Vagina (tissue), 2 donors: ENCODE measurements around the gene CNTN5. TPM values are rescaled to one million over a fixed set of nuclear protein-coding genes. Genes with fewer than 3 reads are reported as not detected.

Experiments
- DNase-seq, 2 donors: peaks; one replicate each; pipeline ENCODE4 v3.0.0-alpha.2; 2017; ENCODE audit errors: extremely low spot score in 2 of 2
- H3K27ac ChIP-seq: fragments of 200-600 bp; sonication (generic); one replicate; pipeline ENCODE4 v1.5.1; 2019
- H3K27me3 ChIP-seq: fragments of 200-600 bp; sonication (generic); one replicate; pipeline ENCODE4 v1.5.1; 2019
- H3K36me3 ChIP-seq, 2 donors: fragments of 200-600 bp; sonication (generic); one replicate each; pipeline ENCODE4 v1.5.1; 2017 to 2019
- H3K4me1 ChIP-seq: fragments of 200-600 bp; sonication (generic); one replicate; pipeline ENCODE4 v1.5.1; 2019
- H3K4me3 ChIP-seq, 2 donors: fragments of 200-600 bp; sonication (generic); 1 replicate in 1 of 2; 2 replicates in 1 of 2; pipeline ENCODE4 v1.5.1; 2016 to 2019
- H3K9me3 ChIP-seq: fragments of 200-600 bp; sonication (generic); one replicate; pipeline ENCODE4 v1.5.1; 2019
- POLR2A ChIP-seq, 2 donors: fragments of 450-650 bp; IDR thresholded peaks; one replicate each; pipeline ENCODE4 v1.6.1; 2017; ENCODE audit warnings: antibody characterized with exemption in 2 of 2, mild to moderate bottlenecking in 2 of 2, moderate library complexity in 2 of 2
- POLR2AphosphoS5 ChIP-seq, 2 donors: sonication (generic); formaldehyde crosslinking; IDR thresholded peaks; one replicate each; pipeline ENCODE4 v1.9.0; 2017; ENCODE audit warnings: antibody characterized with exemption in 2 of 2, mild to moderate bottlenecking in 2 of 2, low read depth in 1 of 2; ENCODE audit not compliant: insufficient read depth in 1 of 2
- intact Hi-C: fragments of 100-400 bp; cut with DNase I; formaldehyde crosslinking; loops from one replicate; pipeline ENCODE4 v1.15.1; 2023
- total RNA-seq: library from RNA; depleted of rRNA; stranded (reverse); fragments of >200 nt; gene quantifications from one replicate; pipeline ENCODE4 v1.2.3, GENCODE V29; 2016
- TF ChIP-seq, protein P1 (sequence below), 3 experiments: fragments of 450-650 bp in 2 of 3; fragments of 200-600 bp in 1 of 3; sonication (generic) in 1 of 3; IDR thresholded peaks; one replicate each; pipeline ENCODE4 v1.5.1; 2017 to 2019; ENCODE audit warnings: antibody characterized with exemption in 3 of 3, mild to moderate bottlenecking in 2 of 3, moderate library complexity in 2 of 3

Gene CNTN5
- total RNA-seq, 1 donor from 2014 or later: 0.25 TPM

DNA sequence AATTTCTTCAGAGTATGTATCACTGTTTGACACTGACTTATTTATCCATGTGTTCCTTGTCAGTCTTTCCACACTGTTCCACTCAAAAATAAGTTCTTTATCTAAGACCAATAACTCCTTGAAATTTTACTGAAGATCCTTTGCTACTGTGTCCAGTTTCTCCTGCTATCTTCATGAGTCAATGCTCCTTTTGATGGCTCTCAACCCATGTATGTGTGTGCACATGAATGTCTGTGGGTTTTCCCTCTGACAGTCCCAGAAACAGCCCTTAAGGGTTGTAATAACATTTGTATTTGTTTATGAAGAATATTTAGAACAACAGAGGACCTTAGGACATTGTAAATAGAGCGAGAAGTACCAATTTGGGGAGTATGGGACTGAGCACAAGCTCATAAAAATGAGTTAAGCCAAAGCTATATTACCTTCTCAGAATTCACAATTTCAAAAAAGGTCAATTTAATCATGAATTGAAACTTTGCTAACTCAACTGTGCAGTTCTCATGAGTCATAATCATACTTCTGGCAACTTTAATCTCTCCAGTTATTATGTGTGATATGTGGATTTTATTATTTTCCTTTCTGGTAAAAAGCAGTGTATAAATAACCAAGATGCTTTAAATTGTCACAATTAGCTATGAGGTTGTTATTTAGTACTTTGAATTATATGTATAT, 533.6 kb downstream of the CNTN5 start:
- intact Hi-C loops: no loop called here
- Histone ChIP-seq H3K4me1 (no peaks in the 10 kb centered on the region), H3K36me3 (no peaks in the 10 kb centered on the region), H3K27ac (no peak overlapping the region), H3K9me3 (no peaks in the 10 kb centered on the region), H3K4me3 (no peak overlapping the region), H3K27me3 (no peaks in the 10 kb centered on the region)
- TF ChIP-seq POLR2AphosphoS5 (IDR thresholded peaks at IDR 0.05; ENCODE audit: insufficient read depth in 1 of 2, low read depth in 1 of 2): no peak
- TF ChIP-seq, protein P1, sequence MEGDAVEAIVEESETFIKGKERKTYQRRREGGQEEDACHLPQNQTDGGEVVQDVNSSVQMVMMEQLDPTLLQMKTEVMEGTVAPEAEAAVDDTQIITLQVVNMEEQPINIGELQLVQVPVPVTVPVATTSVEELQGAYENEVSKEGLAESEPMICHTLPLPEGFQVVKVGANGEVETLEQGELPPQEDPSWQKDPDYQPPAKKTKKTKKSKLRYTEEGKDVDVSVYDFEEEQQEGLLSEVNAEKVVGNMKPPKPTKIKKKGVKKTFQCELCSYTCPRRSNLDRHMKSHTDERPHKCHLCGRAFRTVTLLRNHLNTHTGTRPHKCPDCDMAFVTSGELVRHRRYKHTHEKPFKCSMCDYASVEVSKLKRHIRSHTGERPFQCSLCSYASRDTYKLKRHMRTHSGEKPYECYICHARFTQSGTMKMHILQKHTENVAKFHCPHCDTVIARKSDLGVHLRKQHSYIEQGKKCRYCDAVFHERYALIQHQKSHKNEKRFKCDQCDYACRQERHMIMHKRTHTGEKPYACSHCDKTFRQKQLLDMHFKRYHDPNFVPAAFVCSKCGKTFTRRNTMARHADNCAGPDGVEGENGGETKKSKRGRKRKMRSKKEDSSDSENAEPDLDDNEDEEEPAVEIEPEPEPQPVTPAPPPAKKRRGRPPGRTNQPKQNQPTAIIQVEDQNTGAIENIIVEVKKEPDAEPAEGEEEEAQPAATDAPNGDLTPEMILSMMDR (IDR thresholded peaks at IDR 0.05): no peak
- TF ChIP-seq POLR2A (IDR thresholded peaks at IDR 0.05): no peak
- DNase-seq: no peak

DNA sequence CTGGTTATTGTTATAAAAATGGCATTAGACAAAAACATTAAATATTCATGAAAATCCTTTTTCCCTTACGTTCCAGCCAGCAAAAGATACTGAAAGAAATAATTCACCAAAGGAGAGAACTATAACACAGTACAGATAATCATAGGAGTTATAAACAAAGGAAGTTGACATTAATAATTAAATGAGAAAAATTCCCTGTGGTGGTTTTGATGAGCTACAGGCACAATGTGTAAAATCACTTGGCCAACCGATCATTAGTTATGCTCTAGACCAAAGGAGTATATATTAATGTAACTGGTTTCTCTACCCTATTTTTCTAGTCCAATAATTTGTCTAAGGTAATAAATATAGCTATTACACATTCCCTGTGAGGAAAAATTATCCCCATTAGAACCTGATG, 534.7 kb downstream of the CNTN5 start:
- intact Hi-C loops: no loop called here
- no peaks in the 10 kb centered on the region for H3K27me3 ChIP-seq
- no peak for DNase-seq
- H3K9me3 ChIP-seq: no peaks in the 10 kb centered on the region
- no peaks in the 10 kb centered on the region for H3K4me1 ChIP-seq
- no peak overlapping the region for H3K27ac ChIP-seq
- TF ChIP-seq, protein P1 (IDR thresholded peaks at IDR 0.05): no peak
- TF ChIP-seq POLR2A (IDR thresholded peaks at IDR 0.05): no peak
- TF ChIP-seq POLR2AphosphoS5 (IDR thresholded peaks at IDR 0.05; ENCODE audit: insufficient read depth in 1 of 2, low read depth in 1 of 2): no peak
- no peak overlapping the region for H3K4me3 ChIP-seq
- H3K36me3 ChIP-seq: no peaks in the 10 kb centered on the region

DNA sequence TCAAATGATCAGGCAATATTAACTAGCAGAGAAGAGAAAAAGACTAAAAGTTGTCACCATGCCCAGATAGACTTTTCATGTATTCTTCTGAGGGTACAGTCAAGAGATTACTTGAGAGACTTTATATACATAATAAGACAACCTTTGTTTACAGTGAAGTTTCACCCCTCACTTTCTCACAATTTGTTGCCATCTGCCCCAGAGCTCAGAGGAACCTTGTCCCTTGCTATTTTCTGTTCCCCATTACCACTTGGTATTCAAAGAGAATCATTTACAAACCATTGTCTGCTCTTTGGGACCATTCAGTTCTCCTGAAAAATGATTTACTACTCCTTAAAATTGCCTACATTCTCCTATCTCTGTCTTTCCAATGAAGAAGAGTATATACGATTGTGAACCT, 544.6 kb downstream of the CNTN5 start:
- TF ChIP-seq POLR2AphosphoS5 (IDR thresholded peaks at IDR 0.05; ENCODE audit: insufficient read depth in 1 of 2, low read depth in 1 of 2) (no peak), POLR2A (IDR thresholded peaks at IDR 0.05) (no peak)
- TF ChIP-seq, protein P1 (IDR thresholded peaks at IDR 0.05): no peak
- no peak overlapping the region for H3K27ac ChIP-seq
- H3K36me3 ChIP-seq: no peaks in the 10 kb centered on the region
- H3K4me3 ChIP-seq: no peak overlapping the region
- H3K4me1 ChIP-seq: no peaks in the 10 kb centered on the region
- intact Hi-C loops: no loop called here
- H3K27me3 ChIP-seq: no peaks in the 10 kb centered on the region
- no peak for DNase-seq
- no peaks in the 10 kb centered on the region for H3K9me3 ChIP-seq

DNA sequence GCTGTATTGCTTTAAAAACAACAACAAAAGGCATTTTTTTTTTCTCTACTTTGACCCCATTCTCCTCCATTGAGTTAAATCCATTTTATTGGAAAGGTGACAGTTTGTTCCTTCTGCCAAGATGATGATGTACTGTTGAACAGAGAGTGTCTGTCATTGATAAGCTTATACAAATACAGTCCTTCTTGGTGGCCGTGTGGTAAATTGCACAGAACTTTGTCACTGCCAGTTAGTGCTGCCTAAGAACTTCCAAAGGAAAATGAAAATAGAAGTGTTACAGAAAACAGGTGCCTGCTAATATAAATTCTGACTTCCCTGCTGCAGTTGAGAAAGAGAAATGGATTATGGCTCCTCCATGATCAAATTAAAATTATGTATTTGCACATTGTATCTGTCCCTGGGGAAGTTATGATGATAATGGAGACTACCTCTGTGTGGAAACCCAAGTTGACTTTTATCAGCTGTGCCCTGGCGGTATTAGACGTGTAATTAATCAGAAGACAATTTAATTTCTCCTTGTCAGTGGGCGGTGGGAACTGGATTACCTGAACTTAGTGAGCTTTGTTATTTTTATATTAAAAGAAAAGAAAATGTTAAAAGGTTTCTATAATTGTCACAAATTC, 546.7 kb downstream of the CNTN5 start:
- TF ChIP-seq POLR2AphosphoS5 (IDR thresholded peaks at IDR 0.05; ENCODE audit: insufficient read depth in 1 of 2, low read depth in 1 of 2): no peak
- no peak for TF ChIP-seq POLR2A (IDR thresholded peaks at IDR 0.05)
- TF ChIP-seq, protein P1 (IDR thresholded peaks at IDR 0.05): no peak
- Histone ChIP-seq H3K27ac (no peak overlapping the region), H3K4me1 (no peaks in the 10 kb centered on the region), H3K9me3 (no peaks in the 10 kb centered on the region), H3K4me3 (no peak overlapping the region), H3K36me3 (no peaks in the 10 kb centered on the region), H3K27me3 (no peaks in the 10 kb centered on the region)
- intact Hi-C loops: no loop called here
- DNase-seq: no peak

DNA sequence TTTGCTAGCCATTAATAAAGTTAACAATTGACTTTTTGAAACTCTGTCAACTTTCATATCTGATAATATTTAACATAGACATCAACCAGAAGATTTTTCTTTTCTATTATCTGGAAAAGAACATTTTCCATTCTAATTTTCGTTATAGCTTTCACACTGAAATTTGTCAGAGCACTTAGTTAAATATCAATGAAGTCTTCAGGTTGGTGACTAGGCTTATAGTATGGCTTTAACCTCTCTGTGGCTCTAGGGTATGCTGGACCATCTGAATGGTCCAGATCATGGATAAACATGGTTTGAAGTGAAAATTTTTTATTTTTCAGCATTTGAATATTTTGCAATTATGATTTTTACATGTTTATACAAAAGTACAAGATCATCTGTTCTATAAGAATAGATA, 548.1 kb downstream of the CNTN5 start:
- Histone ChIP-seq H3K4me1 (no peaks in the 10 kb centered on the region), H3K36me3 (no peaks in the 10 kb centered on the region), H3K9me3 (no peaks in the 10 kb centered on the region), H3K27ac (no peak overlapping the region), H3K27me3 (no peaks in the 10 kb centered on the region), H3K4me3 (no peak overlapping the region)
- no peak for DNase-seq
- TF ChIP-seq POLR2AphosphoS5 (IDR thresholded peaks at IDR 0.05; ENCODE audit: insufficient read depth in 1 of 2, low read depth in 1 of 2): no peak
- TF ChIP-seq, protein P1 (IDR thresholded peaks at IDR 0.05): no peak
- intact Hi-C loops: no loop called here
